Astrocyte of the spinal cord (primary cell): ENCODE measurements around the gene TAS2R40.

Source experiments
- DNase-seq: peaks from one replicate; pipeline ENCODE4 v3.0.0; 2011; ENCODE audit warnings: low read depth, low spot score
- H3K4me3 ChIP-seq: 2 replicates; pipeline ENCODE4 v1.5.1; 2011; ENCODE audit warnings: low read depth, mild to moderate bottlenecking, low read length, moderate library complexity
- CTCF ChIP-seq: IDR thresholded peaks from 2 replicates; pipeline ENCODE4 v1.5.1; 2012; ENCODE audit warnings: low read depth, mild to moderate bottlenecking, low read length, inconsistent platforms
- in situ Hi-C: cut with HindIII; loops from 2 replicates; pipeline ENCODE4 v1.10.0; 2017; ENCODE audit warnings: low sequenced_read_pairs

Gene TAS2R40

GRCh38 chr7:143230602-143231457, 9.0 kb downstream of the TAS2R40 start:
- H3K4me3 ChIP-seq: no peak overlapping the region
- DNase-seq: no peak
- TF ChIP-seq CTCF: no peak
- in situ Hi-C loops: no loop called here

GRCh38 chr7:143233816-143234532, 12.1 kb downstream of the TAS2R40 start:
- no peak for DNase-seq
- no peak for TF ChIP-seq CTCF
- H3K4me3 ChIP-seq: no peak overlapping the region
- in situ Hi-C loops: no loop called here

- in situ Hi-C loops: no loop called here
- H3K4me3 ChIP-seq: no peak overlapping the region
- TF ChIP-seq CTCF: no peak
These were observed 12.7 kb downstream of the TAS2R40 start for GRCh38 chr7:143234533-143234875.

GRCh38 chr7:143235561-143235960, 13.7 kb downstream of the TAS2R40 start:
- in situ Hi-C loops: no loop called here
- no peak overlapping the region for H3K4me3 ChIP-seq
- no peak for TF ChIP-seq CTCF
- no peak for DNase-seq

More at GRCh38 chr7:143234533-143234875, 12.7 kb downstream of the TAS2R40 start:
- no peak for DNase-seq

GRCh38 chr7:143236408-143236990, 14.7 kb downstream of the TAS2R40 start:
- no peak overlapping the region for H3K4me3 ChIP-seq
- TF ChIP-seq CTCF: no peak
- no peak for DNase-seq
- in situ Hi-C loops: no loop called here

- in situ Hi-C loops: no loop called here
- no peak for TF ChIP-seq CTCF
- no peak for DNase-seq
- no peak overlapping the region for H3K4me3 ChIP-seq
These were observed 15.5 kb downstream of the TAS2R40 start for GRCh38 chr7:143237366-143237765.
